NCI-H1436 treated with DMSO at 0.1 percent for 48 hours (cell line): ENCODE measurements around the gene CAVIN2.

Experiments
- DNase-seq: peaks from one replicate; lab custom pipeline; 2025; lab: John Stamatoyannopoulos, UW

CAVIN2 gene

GRCh38 chr2:191839918-191840804 lies 6.7 kb downstream of the CAVIN2 start:
- peak; percentile 5 for DNase-seq

- no peak for DNase-seq
These were observed 8.4 kb downstream of the CAVIN2 start for GRCh38 chr2:191838526-191838925.

- no peak for DNase-seq
These were observed 9.8 kb downstream of the CAVIN2 start for GRCh38 chr2:191836853-191837769.

GRCh38 chr2:191836471-191836852 lies 10.4 kb downstream of the CAVIN2 start:
- DNase-seq, result no peak

- DNase-seq, result no peak
These were observed 11.1 kb downstream of the CAVIN2 start for GRCh38 chr2:191835539-191836350.

- DNase-seq, result no peak
These were observed 11.8 kb downstream of the CAVIN2 start for GRCh38 chr2:191835100-191835499.

GRCh38 chr2:191833356-191833755 lies 13.5 kb downstream of the CAVIN2 start:
- DNase-seq, result no peak

GRCh38 chr2:191832668-191833067 lies 14.2 kb downstream of the CAVIN2 start:
- no peak for DNase-seq

- DNase-seq, result no peak
These were observed 15.4 kb downstream of the CAVIN2 start for GRCh38 chr2:191831410-191831994.

GRCh38 chr2:191824398-191824797 lies 22.5 kb downstream of the CAVIN2 start:
- no peak for DNase-seq

GRCh38 chr2:191821078-191821477 lies 25.8 kb downstream of the CAVIN2 start:
- no peak for DNase-seq

- DNase-seq, result no peak
These were observed 28.1 kb downstream of the CAVIN2 start for GRCh38 chr2:191818725-191819350.

GRCh38 chr2:191818133-191818532 lies 28.8 kb downstream of the CAVIN2 start:
- no peak for DNase-seq

- DNase-seq, result no peak
These were observed 31.9 kb downstream of the CAVIN2 start for GRCh38 chr2:191815010-191815409.

GRCh38 chr2:191813943-191814342 lies 32.9 kb downstream of the CAVIN2 start:
- DNase-seq, result no peak

GRCh38 chr2:191811807-191812602 lies 34.9 kb downstream of the CAVIN2 start:
- DNase-seq, result peak; percentile 42

- no peak for DNase-seq
These were observed 40.5 kb downstream of the CAVIN2 start for GRCh38 chr2:191806396-191806795.

GRCh38 chr2:191804766-191805165 lies 42.1 kb downstream of the CAVIN2 start:
- DNase-seq, result no peak

GRCh38 chr2:191803007-191803406 lies 43.9 kb downstream of the CAVIN2 start:
- no peak for DNase-seq

- DNase-seq, result no peak
These were observed 44.7 kb downstream of the CAVIN2 start for GRCh38 chr2:191802180-191802579.
